Measurements from ENCODE around the gene SOX13. TPM values are rescaled to one million over a fixed set of nuclear protein-coding genes. Genes with fewer than 3 reads are reported as not detected.
A peak's percentile ranks its signal among the peaks of the same experiment; 100 is the strongest.

Gene SOX13
- total RNA-seq, 1 experiment from 2014 or later, result 31.5 TPM

- peaks cover 7% of the 10 kb centered on the region for H3K36me3 Mint-ChIP-seq (ENCODE audit: insufficient read depth, unreplicated experiment)
- intact Hi-C loops (cut with micrococcal nuclease; ENCODE audit: unreplicated experiment), result no loop called here
- ChIA-PET POLR2A (no interaction called here), CTCF (no interaction called here)
- no peaks in the 10 kb centered on the region for H3K27me3 ChIP-seq (replicated peaks; ENCODE audit: control insufficient read depth, insufficient read depth, low read length)
- H3K4me3 ChIP-seq (ENCODE audit: low read depth, low read length), result no peak overlapping the region
- no peak for TF ChIP-seq CTCF (IDR thresholded peaks at IDR 0.05; ENCODE audit: insufficient read depth in 1 of 2, low read depth in 1 of 2, low read length in 1 of 2, severe bottlenecking in 1 of 2, unreplicated experiment in 1 of 2)
- H3K9me3 Mint-ChIP-seq (ENCODE audit: unreplicated experiment), result no peaks in the 10 kb centered on the region
- peak overlapping the region; percentile 32 for H3K27ac Mint-ChIP-seq (ENCODE audit: unreplicated experiment)
- peaks cover 20% of the 10 kb centered on the region for H3K4me1 Mint-ChIP-seq (ENCODE audit: low read depth, unreplicated experiment)
- H3K4me1 ChIP-seq, result peaks cover 32% of the 10 kb centered on the region
- H3K36me3 ChIP-seq (ENCODE audit: control insufficient read depth, insufficient read depth, low read length), result no peaks in the 10 kb centered on the region
- DNase-seq, result no peak
- H3K4me3 Mint-ChIP-seq (ENCODE audit: unreplicated experiment), result no peak overlapping the region
- BruUV-seq (replicated peaks), result no TSS peak
- no peaks in the 10 kb centered on the region for H3K27me3 Mint-ChIP-seq (ENCODE audit: insufficient read depth, unreplicated experiment)
- no peaks in the 10 kb centered on the region for H3K9me3 ChIP-seq
Measured at GRCh38 chr1:204102029-204102611, 29.2 kb downstream of the SOX13 start.

- Mint-ChIP-seq H3K4me1 (ENCODE audit: low read depth, unreplicated experiment) (peaks cover 20% of the 10 kb centered on the region), H3K27ac (ENCODE audit: unreplicated experiment) (peak overlapping the region; percentile 32), H3K36me3 (ENCODE audit: insufficient read depth, unreplicated experiment) (peaks cover 7% of the 10 kb centered on the region), H3K27me3 (ENCODE audit: insufficient read depth, unreplicated experiment) (no peaks in the 10 kb centered on the region), H3K9me3 (ENCODE audit: unreplicated experiment) (no peaks in the 10 kb centered on the region), H3K4me3 (ENCODE audit: unreplicated experiment) (no peak overlapping the region)
- POLR2A ChIA-PET, result no interaction called here
- BruUV-seq (replicated peaks), result no TSS peak
- DNase-seq, result no peak
- Histone ChIP-seq H3K27me3 (replicated peaks; ENCODE audit: control insufficient read depth, insufficient read depth, low read length) (no peaks in the 10 kb centered on the region), H3K4me3 (ENCODE audit: low read depth, low read length) (no peak overlapping the region), H3K4me1 (peaks cover 32% of the 10 kb centered on the region), H3K36me3 (ENCODE audit: control insufficient read depth, insufficient read depth, low read length) (no peaks in the 10 kb centered on the region), H3K9me3 (no peaks in the 10 kb centered on the region)
- intact Hi-C loops (cut with micrococcal nuclease; ENCODE audit: unreplicated experiment), result no loop called here
- no peak for TF ChIP-seq CTCF (IDR thresholded peaks at IDR 0.05; ENCODE audit: insufficient read depth in 1 of 2, low read depth in 1 of 2, low read length in 1 of 2, severe bottlenecking in 1 of 2, unreplicated experiment in 1 of 2)
- CTCF ChIA-PET, result no interaction called here
Measured at GRCh38 chr1:204102739-204103430, 30.0 kb downstream of the SOX13 start.

- ChIA-PET POLR2A (no interaction called here), CTCF (no interaction called here)
- TF ChIP-seq CTCF (IDR thresholded peaks at IDR 0.05; ENCODE audit: insufficient read depth in 1 of 2, low read depth in 1 of 2, low read length in 1 of 2, severe bottlenecking in 1 of 2, unreplicated experiment in 1 of 2), result no peak
- H3K36me3 ChIP-seq (ENCODE audit: control insufficient read depth, insufficient read depth, low read length), result no peaks in the 10 kb centered on the region
- Mint-ChIP-seq H3K9me3 (ENCODE audit: unreplicated experiment) (no peaks in the 10 kb centered on the region), H3K4me3 (ENCODE audit: unreplicated experiment) (no peak overlapping the region), H3K36me3 (ENCODE audit: insufficient read depth, unreplicated experiment) (peaks cover 7% of the 10 kb centered on the region), H3K27me3 (ENCODE audit: insufficient read depth, unreplicated experiment) (no peaks in the 10 kb centered on the region), H3K4me1 (ENCODE audit: low read depth, unreplicated experiment) (peaks cover 20% of the 10 kb centered on the region), H3K27ac (ENCODE audit: unreplicated experiment) (no peak overlapping the region)
- BruUV-seq (replicated peaks), result no TSS peak
- no peak for DNase-seq
- H3K27me3 ChIP-seq (replicated peaks; ENCODE audit: control insufficient read depth, insufficient read depth, low read length), result no peaks in the 10 kb centered on the region
- H3K4me3 ChIP-seq (ENCODE audit: low read depth, low read length), result no peak overlapping the region
- H3K4me1 ChIP-seq, result peaks cover 32% of the 10 kb centered on the region
- no peaks in the 10 kb centered on the region for H3K9me3 ChIP-seq
- intact Hi-C loops (cut with micrococcal nuclease; ENCODE audit: unreplicated experiment), result no loop called here
Measured at GRCh38 chr1:204103431-204103741, 30.5 kb downstream of the SOX13 start.
